HTERT RPE-1 (cell line): ENCODE results near the gene SLC6A3.

Source experiments
- in situ Hi-C: fragments of 300-500 bp; cut with MboI; formaldehyde crosslinking; loops from 4 replicates; pipeline ENCODE4 v1.14.3; 2020; ENCODE audit warnings: low sequenced_read_pairs

SLC6A3 gene

DNA sequence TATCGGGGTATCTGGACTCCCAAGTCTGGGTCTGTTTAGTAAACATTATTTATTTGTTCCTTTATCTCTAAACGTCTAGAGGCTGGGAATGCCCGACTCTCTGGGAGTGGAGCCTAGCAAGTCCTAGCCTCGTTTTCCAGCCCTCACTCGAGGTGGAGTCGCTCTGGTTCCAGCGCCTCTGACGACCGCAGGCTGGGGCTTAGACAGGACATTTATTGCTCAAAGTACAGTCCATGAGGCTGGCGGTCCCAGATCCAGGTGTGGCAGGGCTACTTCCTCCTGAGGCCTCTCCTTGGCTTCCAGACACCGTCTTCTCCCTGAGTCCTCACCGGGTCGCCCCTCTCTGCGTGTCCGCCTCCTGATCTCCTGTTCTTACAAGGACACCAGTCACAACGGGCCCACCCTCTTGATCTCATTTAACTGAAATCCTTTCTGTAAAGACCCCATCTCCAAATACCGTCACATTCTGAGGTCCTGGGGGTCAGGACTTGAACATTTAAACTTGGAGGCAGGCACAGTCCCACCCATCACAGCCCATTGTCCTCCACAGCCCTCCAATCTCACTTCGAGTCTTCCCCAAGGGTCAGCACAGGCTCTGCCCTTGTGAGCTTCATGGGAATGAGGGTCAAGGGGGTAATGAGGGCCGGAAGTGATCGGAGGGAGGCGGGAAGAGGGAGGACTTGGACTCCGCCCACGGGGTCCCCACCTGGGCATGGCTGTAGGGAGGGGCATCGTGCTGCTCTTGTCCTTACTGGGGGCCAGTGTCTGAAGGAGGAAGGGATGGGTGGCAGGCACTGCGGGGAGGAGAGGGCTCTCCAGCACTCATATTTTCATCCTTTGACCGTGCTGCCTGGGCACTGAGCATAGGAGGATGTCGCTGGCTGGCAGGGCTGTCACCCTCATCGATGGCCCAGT, 88.1 kb downstream of the SLC6A3 start:
- in situ Hi-C loops = no loop called here

DNA sequence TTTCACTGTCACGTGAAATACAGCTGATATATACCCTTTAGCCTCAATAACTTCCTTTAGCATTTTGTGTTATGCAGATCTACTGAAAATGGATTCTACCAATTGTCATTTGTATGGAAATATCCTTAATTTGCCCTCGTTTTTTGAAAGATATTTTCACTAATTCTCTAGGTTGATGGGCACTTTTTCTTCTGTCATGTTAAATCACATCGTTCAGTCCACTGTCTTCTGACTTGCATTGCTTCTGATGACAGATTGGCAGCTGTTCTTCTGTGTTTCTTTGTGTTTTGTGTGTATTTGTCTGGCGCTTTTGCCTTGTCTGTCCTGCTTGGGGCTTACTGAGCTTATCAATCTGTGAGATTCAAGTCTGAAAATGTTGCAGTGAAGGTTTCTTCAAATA, 90.7 kb downstream of the SLC6A3 start:
- in situ Hi-C loops = no loop called here

DNA sequence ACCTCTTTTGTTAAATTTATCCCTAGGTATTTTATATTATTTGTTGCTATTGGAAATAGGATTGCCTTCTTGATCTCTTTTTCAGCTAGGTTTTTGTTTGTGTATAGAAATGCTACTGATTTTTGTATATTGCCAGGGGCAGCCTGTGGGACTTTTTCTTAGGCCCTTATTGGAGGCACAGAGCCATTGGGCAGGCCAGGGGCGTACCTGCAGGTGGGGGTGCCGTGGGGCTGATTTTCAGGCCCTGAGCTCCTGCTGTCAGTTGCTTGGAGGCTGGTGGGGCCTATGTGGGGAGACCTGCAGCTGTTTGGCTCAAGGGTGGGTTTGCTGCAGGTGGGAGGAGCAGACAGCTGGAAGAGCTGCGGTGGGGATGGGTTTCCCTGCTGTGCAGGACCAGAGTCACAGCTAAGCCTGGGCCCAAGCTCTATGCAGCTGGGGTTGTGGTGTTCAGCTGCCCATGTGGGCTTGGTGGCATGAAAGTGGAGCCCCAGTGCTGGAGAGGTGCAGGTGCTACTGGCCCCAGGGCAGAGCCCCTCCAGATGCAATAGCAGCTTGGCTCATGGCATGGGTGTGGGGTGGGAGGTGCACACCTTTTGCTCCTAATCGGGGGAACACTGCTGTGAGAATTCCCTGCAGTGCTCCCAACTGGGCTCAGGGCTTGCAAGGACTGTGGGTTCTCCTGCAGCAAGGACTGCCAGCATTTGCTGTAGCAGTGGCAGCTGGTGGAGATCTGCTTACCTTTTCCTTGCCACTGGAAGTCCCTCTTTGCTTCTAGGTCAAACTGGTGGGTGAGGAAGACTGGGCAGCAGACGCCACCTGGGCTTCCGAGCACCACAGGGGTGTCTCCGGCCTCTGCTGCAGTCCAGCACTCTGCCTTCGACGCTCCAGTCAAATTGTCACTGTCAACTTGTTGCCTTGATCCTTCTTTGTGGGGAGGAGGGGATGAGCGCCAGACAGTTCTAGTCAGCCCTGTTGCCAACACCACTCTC, 92.7 kb downstream of the SLC6A3 start:
- in situ Hi-C loops = no loop called here

DNA sequence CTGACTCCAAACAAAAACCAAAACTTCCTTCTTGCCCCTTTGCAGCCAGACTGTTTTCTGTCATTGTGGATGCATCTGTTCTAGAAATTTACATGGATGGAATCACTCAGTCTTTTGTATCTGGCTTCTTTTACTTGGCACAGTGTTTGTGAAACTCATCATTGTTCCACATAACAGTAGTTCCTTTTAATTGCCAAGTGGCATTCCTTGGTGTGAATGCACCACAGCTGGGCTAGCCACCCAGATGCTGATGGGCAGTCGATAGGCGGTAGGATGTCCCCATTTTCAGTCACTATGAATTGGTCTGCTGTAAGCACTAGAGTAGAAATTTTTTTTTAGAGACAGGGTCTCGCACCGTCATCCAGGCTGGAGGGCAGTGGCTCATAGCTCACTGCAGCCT, 94.1 kb downstream of the SLC6A3 start:
- in situ Hi-C loops = no loop called here

DNA sequence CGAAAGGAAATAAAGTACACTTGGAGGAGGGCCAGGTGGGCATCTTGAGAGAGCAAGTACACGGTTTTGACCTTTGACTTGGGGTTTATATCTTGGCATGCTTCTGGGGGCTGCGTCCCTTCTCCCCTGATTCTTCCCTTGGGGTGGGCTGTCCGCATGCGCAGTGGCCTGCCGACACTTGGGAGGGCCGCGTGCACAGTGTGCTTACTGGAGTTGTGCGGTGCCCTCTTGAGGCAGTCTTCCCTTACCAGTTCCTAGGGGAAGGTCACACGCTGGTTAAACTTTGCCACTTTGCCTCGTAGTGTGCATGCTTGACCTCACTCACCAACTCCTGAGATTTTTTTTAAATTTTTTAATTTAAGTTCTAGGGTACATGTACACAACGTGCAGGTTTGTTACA, 96.0 kb downstream of the SLC6A3 start:
- in situ Hi-C loops = no loop called here

DNA sequence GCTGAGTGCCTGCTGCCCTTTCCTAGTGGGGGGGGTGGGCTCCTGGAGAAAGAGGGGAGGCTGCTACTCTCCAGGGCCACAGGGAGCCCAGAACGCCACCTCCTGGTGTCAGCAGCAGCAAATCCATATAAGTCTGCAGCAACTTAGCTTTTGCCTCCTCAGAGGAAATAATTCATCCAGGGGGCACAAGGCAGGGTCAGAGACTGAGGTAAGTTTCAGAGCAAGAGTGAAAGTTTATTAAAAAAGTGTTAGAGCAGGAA, 96.3 kb downstream of the SLC6A3 start:
- in situ Hi-C loops = no loop called here

DNA sequence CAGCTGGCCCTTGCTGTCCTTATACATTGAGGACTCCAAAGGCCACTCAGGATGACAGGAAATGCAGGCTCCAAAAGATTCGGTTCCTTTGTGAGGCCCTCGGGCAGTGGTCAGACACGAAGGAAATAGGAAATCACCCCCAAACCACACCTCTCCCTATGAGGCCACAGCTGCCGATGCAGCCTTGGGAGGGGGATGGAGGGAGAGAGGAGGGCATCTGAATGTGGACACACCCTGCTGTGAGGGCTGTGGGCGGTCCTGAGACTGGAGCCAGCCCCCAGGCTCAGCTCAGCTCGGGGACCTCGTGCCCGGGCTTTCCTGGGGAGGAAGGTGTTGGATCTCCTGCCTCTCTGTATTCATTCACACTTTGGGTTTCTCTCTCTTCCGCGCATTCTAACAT, 97.7 kb downstream of the SLC6A3 start:
- in situ Hi-C loops = no loop called here

DNA sequence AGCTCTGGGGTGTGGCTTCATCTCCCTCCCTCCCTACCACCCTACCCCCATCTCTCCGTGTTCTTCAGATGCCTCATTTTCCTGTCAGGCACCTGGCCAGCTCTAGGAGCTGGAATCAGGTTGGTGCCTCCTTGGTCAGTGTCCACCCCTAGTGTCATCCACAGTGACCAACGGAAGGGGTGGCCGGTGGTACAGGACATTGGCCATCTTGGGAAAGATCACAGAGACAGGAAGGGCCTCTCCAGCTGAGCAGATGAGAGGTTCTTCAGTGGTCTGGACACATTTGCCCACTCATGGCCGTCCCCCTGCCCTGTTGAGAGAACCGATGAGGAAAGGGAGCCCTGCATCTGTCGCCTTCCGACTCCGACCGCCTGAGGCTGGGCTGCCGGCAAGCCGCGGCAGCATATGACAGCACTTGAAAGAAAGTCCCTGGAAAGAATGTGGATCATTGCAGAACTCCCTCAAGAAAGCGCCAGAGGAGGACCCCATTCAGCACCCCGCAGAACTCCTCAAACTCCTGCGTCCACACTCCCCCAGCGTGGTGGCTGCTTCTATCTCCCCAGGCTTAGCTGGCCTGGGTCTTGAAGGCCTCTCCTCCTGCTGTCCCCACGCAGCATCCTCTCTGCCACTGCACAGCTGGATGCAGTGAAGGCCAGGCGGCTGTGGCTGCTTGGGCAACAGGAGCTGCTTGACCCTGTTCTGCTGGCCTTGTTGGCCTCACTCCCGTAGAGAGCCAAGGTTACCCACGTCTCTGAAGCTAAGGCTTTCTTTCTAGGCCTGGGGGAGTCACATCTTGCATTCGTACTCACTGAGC, 98.4 kb downstream of the SLC6A3 start:
- in situ Hi-C loops = no loop called here

DNA sequence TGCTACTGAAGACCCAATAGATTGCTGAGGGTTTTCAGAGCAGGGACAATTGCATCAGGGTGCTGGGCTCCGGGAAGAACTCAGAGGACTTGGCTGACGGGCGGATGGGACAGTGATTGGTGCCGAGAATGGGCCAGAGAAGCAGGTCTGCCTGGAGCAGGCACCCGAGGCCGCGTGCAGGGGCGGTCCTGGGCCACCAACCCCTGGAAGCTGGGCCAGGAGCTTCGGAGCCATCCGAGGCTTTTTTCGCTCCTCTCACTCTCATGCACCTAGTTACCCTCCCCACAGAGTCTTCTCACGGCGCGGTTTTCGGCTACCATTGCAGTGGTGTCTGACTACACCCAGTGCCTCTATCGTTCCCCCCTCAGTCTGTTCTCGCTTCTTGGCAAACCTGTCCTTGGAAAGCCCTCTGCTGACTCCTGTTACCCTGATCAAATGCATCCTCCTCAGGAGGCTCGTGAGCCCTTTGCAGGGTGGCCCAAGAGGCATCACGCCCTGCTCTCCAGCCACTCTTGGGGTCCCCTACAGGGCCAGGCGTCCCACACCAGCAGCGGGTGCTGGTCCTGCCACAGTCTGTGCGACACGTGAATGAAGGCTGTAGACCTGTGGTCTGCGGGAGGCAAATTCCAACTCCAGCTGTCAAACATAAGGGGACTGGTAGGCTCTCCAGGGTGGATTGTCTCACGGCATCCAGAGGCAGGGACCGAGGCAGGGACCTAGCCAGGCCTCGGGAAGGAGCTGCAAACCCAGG, 99.2 kb downstream of the SLC6A3 start:
- in situ Hi-C loops = no loop called here

DNA sequence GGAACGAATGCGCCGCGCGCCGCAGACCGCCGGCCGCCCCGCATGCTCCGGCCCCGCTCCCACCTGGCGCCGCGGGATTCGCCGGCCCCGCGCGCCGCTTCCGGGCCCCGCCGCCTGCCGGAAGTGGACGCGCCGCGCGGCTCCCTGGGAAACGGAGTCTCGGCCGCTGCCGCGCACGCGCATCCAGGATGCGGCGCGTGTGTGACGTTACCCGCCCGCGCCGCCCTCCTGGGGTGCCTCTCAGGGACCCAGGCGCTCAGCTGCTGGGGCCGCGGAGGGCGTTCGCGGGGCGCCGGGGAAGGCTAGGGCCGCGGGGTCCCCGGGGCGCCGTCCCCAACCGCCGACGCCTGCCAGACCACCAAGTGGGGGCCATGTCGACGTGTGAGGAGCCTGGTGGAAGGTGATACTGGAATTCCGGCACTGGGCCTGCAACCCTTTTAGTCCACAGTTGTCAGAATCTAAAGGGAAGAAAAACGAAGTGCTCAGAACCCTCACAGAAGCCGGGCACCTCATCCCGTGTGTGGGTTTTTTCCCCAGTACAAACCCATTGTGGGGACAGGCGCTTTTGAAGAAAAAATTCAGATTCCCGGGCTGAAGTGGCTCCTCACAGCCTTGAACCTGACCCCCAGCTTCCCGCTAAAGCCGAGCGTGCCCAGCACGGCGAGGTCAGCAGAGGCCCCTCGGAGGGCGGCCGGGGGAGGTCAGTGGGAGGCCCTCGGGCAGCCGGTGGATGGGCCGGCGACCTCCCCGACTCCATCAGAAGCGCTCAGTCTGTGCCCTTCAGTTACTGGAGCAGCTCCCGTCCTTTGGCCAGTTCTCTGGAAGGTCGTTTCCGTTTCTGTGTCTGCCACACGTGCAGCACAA, 100.0 kb downstream of the SLC6A3 start, which contains the start of gene CLPTM1L:
Gene CLPTM1L (minus strand): TSS at position 125 of the 864 bp plus-strand sequence. CDS start 258 bp downstream, outside the sequence.
- in situ Hi-C loops = no loop called here

DNA sequence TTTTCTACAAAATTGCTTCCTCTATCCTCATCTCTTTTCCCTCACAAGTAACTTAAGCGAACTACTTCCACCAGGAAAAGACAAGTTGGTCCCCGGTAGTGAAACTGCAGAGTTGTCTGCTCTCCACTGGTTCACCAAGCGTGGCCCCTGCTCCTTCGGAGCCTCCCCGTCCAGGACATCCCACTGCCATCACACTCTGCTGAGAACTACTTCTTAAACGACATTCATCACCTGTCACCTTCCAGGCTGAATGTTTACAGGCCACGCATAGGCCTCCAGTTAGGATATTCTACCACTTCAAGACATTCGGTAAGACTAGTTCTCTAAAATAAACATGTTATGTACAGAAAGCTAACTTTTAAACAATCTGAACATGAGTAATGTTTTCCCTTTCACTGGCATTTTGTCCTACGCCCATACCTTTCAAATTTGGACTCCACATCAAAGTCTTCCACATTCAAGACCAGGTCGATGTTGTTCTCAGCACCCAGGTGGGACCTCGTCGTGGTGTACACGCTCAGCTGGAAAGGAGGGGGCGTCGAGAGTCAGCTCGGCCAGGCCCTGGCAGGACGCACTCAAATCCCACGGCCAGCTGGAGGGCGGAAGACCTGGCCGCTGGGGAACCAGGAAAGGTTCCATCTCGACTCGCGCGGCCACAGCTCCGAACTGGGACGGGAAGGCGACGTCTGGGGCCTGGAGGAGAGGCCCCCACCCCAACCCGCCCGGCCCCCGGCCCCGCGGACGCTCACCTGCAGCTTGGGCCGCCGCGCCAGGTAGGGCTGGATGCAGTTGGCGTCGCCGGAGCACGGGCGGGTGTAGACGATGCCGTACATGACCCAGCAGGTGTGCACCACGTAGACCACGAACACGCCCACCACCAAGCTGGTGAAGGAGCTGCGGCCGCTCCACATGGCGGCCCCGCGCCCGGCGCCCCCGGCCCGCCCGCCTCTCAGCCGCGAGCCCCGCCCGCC, 101.0 kb downstream of the SLC6A3 start:
- in situ Hi-C loops = no loop called here

DNA sequence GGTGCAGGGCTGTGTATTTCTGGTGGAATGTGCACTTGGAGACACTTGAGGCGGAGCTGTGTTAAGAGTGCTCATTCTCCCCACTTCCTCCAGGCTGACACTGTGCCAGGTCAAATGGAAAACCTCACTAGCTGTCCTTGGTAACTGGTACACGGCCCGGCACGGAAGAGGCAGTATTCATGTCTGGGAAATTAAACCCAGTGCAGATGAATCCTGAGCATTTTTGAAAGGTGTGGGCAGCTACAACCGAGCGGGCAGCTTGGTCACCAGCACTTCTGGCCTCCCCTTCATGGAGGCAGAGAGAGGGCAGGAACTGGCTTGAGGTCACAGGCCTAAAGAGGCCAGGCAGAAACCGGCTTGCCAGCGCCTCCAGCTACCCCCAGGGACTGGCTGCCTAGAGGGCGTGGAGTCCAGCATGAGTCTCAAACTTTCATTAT, 101.9 kb downstream of the SLC6A3 start:
- in situ Hi-C loops = no loop called here
